Loucy (cell line): Measurements from ENCODE around the gene MROH8.

ENCODE experiments used
- EZH2phosphoT487 ChIP-seq: fragments of 200-600 bp; IDR thresholded peaks from 2 replicates; pipeline ENCODE4 v1.6.1; 2018; ENCODE audit warnings: antibody characterized with exemption, mild to moderate bottlenecking, moderate library complexity, borderline replicate concordance
- TF ChIP-seq, protein P1 (sequence below): fragments of 200-600 bp; sonication (generic); conservative IDR thresholded peaks from 2 replicates; pipeline ENCODE4 v1.5.1; 2014; ENCODE audit warnings: mild to moderate bottlenecking, antibody characterized with exemption, low read length

GRCh38 chr20:37071481-37071911 is 107.9 kb downstream of the MROH8 start:
- TF ChIP-seq, protein P1, sequence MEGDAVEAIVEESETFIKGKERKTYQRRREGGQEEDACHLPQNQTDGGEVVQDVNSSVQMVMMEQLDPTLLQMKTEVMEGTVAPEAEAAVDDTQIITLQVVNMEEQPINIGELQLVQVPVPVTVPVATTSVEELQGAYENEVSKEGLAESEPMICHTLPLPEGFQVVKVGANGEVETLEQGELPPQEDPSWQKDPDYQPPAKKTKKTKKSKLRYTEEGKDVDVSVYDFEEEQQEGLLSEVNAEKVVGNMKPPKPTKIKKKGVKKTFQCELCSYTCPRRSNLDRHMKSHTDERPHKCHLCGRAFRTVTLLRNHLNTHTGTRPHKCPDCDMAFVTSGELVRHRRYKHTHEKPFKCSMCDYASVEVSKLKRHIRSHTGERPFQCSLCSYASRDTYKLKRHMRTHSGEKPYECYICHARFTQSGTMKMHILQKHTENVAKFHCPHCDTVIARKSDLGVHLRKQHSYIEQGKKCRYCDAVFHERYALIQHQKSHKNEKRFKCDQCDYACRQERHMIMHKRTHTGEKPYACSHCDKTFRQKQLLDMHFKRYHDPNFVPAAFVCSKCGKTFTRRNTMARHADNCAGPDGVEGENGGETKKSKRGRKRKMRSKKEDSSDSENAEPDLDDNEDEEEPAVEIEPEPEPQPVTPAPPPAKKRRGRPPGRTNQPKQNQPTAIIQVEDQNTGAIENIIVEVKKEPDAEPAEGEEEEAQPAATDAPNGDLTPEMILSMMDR: no peak
- TF ChIP-seq EZH2phosphoT487: no peak
